HepG2 (cell line): ENCODE results near the gene GOLGA7B. TPM values are rescaled to one million over a fixed set of nuclear protein-coding genes. Genes with fewer than 3 reads are reported as not detected.

Source experiments
- CCDC6 ChIP-seq: sonication (generic); formaldehyde crosslinking; IDR thresholded peaks from 2 replicates; pipeline ENCODE4 v1.8.1; 2022; ENCODE audit warnings: mild to moderate bottlenecking, missing genetic modification reagents, moderate library complexity
- DNMT3B ChIP-seq: conservative IDR thresholded peaks from 2 replicates; pipeline ENCODE4 v1.6.1; 2016; ENCODE audit warnings: missing biosample characterization, control low read depth
- FOXJ3 ChIP-seq: sonication (generic); formaldehyde crosslinking; IDR thresholded peaks from 2 replicates; pipeline ENCODE4 v1.4.0; 2020; ENCODE audit warnings: missing genetic modification reagents, mild to moderate bottlenecking, borderline replicate concordance
- FOXO1 ChIP-seq: sonication (generic); formaldehyde crosslinking; IDR thresholded peaks from 2 replicates; pipeline ENCODE4 v1.4.0; 2020; ENCODE audit warnings: missing genetic modification reagents
- RARA ChIP-seq: IDR thresholded peaks from 2 replicates; pipeline ENCODE4 v1.6.1; 2016; ENCODE audit warnings: missing genetic modification reagents, missing compliant biosample characterization
- RBAK ChIP-seq: sonication (generic); formaldehyde crosslinking; IDR thresholded peaks from 2 replicates; pipeline ENCODE4 v1.5.1; 2020; ENCODE audit warnings: mild to moderate bottlenecking, missing genetic modification reagents
- SAP130 ChIP-seq: IDR thresholded peaks from 2 replicates; pipeline ENCODE4 v1.6.1; 2016; ENCODE audit warnings: low read depth
- SRF ChIP-seq: IDR thresholded peaks from 2 replicates; pipeline ENCODE4 v1.6.1; 2011; ENCODE audit warnings: mild to moderate bottlenecking, low read depth, low read length, moderate library complexity
- TSC22D2 ChIP-seq: sonication (generic); formaldehyde crosslinking; IDR thresholded peaks from 2 replicates; pipeline ENCODE4 v1.5.1; 2020; ENCODE audit warnings: missing genetic modification reagents, mild to moderate bottlenecking, borderline replicate concordance
- ZNF383 ChIP-seq: sonication (generic); formaldehyde crosslinking; IDR thresholded peaks from 2 replicates; pipeline ENCODE4 v1.4.0; 2020; ENCODE audit warnings: missing genetic modification reagents, mild to moderate bottlenecking, borderline replicate concordance
- ZNF547 ChIP-seq: sonication (generic); formaldehyde crosslinking; IDR thresholded peaks from 2 replicates; pipeline ENCODE4 v1.5.1; 2020; ENCODE audit warnings: mild to moderate bottlenecking, missing genetic modification reagents
- ZNF563 ChIP-seq: sonication (generic); formaldehyde crosslinking; IDR thresholded peaks from 2 replicates; pipeline ENCODE4 v1.8.0; 2022; ENCODE audit warnings: mild to moderate bottlenecking, moderate library complexity, missing genetic modification reagents
- polyA plus RNA-seq, 8 experiments: library from polyadenylated mRNA; depleted of rRNA in 3 of 8; stranded (reverse) in 7 of 8; unstranded in 1 of 8; fragments of >200 nt; fragmentation: Illumina TruSeq in 4 of 8; extraction: Trizol in 4 of 8; gene quantifications; 2 replicates each; pipeline versions ENCODE4 v1.2.1 to v1.2.3, GENCODE V29; 2011 to 2016; ENCODE audit warnings: low read depth in 4 of 8, missing spikeins in 1 of 8, mixed read lengths in 1 of 8; ENCODE audit not compliant: insufficient read depth in 1 of 8
- total RNA-seq, 5 experiments: library from RNA; depleted of rRNA; stranded (reverse); fragments of >200 nt; fragmentation: Illumina TruSeq; extraction: Trizol; gene quantifications; 2 replicates each; pipeline ENCODE4 v1.2.3, GENCODE V29; 2016; ENCODE audit warnings: low read depth in 1 of 5
- TF ChIP-seq, protein P1 (sequence below): sonication (generic); formaldehyde crosslinking; IDR thresholded peaks from 2 replicates; pipeline ENCODE4 v1.4.0; 2020; ENCODE audit warnings: missing genetic modification reagents
- TF ChIP-seq, protein P2 (sequence below): sonication (generic); formaldehyde crosslinking; conservative IDR thresholded peaks from 2 replicates; pipeline ENCODE4 v1.4.0; 2020; ENCODE audit warnings: missing genetic modification reagents
- TF ChIP-seq, protein P3 (sequence below): sonication (generic); formaldehyde crosslinking; IDR thresholded peaks from 2 replicates; pipeline ENCODE4 v1.5.0; 2020; ENCODE audit warnings: mild to moderate bottlenecking, missing genetic modification reagents
- TF ChIP-seq, protein P4 (sequence below): sonication (generic); formaldehyde crosslinking; IDR thresholded peaks from 2 replicates; pipeline ENCODE4 v1.8.0; 2022; ENCODE audit warnings: mild to moderate bottlenecking, missing genetic modification reagents, borderline replicate concordance

The GOLGA7B gene
- total and polyA plus RNA-seq, 2 of the 13 experiments (the other 11 are each of a cell fraction or from before 2014, with no cell fraction given), result not detected

DNA sequence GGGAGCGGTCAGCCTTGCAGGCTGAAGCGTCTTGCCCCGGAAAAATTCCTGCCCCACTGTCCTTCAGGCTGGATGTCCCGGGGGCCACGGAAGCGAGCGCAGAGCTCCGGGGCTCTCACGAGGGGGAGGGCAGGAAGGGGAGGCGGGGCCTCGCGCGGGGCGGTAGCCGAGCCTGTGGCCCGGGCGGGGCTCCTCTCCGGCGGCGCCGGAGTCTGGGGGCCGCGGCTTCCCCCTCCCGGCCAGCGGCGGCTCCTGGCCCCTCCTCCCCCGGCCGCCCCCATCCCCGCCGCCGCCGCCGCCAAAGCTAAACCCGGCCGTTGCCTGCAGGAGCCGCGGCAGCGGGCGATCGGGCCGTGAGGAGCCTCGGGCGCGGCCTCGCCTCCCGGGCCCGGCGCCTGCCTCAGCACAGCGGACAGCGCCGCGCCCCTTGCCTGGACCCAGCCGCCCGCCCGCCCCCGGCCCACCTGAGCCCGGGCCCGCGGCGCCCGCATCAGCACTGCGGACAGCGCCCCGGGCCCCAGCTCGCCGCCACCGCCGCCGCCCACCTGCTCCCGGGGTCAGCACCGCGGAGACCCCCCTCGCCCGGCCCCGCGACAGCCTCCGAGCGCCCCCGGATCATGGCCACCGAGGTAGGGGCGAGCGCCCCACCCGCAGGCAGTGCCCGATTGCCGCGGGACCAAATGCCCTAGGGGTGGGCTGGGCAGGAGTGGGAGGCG, at the start of gene GOLGA7B (continued):
- TF ChIP-seq, protein P1, sequence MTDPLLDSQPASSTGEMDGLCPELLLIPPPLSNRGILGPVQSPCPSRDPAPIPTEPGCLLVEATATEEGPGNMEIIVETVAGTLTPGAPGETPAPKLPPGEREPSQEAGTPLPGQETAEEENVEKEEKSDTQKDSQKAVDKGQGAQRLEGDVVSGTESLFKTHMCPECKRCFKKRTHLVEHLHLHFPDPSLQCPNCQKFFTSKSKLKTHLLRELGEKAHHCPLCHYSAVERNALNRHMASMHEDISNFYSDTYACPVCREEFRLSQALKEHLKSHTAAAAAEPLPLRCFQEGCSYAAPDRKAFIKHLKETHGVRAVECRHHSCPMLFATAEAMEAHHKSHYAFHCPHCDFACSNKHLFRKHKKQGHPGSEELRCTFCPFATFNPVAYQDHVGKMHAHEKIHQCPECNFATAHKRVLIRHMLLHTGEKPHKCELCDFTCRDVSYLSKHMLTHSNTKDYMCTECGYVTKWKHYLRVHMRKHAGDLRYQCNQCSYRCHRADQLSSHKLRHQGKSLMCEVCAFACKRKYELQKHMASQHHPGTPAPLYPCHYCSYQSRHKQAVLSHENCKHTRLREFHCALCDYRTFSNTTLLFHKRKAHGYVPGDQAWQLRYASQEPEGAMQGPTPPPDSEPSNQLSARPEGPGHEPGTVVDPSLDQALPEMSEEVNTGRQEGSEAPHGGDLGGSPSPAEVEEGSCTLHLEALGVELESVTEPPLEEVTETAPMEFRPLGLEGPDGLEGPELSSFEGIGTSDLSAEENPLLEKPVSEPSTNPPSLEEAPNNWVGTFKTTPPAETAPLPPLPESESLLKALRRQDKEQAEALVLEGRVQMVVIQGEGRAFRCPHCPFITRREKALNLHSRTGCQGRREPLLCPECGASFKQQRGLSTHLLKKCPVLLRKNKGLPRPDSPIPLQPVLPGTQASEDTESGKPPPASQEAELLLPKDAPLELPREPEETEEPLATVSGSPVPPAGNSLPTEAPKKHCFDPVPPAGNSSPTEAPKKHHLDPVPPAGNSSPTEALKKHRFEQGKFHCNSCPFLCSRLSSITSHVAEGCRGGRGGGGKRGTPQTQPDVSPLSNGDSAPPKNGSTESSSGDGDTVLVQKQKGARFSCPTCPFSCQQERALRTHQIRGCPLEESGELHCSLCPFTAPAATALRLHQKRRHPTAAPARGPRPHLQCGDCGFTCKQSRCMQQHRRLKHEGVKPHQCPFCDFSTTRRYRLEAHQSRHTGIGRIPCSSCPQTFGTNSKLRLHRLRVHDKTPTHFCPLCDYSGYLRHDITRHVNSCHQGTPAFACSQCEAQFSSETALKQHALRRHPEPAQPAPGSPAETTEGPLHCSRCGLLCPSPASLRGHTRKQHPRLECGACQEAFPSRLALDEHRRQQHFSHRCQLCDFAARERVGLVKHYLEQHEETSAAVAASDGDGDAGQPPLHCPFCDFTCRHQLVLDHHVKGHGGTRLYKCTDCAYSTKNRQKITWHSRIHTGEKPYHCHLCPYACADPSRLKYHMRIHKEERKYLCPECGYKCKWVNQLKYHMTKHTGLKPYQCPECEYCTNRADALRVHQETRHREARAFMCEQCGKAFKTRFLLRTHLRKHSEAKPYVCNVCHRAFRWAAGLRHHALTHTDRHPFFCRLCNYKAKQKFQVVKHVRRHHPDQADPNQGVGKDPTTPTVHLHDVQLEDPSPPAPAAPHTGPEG (CRISPR knock-in tag), result no peak
- TF ChIP-seq ZNF383 (CRISPR knock-in tag), result no peak
- peak; percentile 71 for TF ChIP-seq SAP130 (CRISPR knock-in tag)
- peak; percentile 45; the same call in 1 of the 2 replicates for TF ChIP-seq CCDC6
- no peak for TF ChIP-seq FOXJ3 (CRISPR knock-in tag)
- TF ChIP-seq, protein P2, sequence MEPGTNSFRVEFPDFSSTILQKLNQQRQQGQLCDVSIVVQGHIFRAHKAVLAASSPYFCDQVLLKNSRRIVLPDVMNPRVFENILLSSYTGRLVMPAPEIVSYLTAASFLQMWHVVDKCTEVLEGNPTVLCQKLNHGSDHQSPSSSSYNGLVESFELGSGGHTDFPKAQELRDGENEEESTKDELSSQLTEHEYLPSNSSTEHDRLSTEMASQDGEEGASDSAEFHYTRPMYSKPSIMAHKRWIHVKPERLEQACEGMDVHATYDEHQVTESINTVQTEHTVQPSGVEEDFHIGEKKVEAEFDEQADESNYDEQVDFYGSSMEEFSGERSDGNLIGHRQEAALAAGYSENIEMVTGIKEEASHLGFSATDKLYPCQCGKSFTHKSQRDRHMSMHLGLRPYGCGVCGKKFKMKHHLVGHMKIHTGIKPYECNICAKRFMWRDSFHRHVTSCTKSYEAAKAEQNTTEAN (CRISPR knock-in tag), result 0 out of 2 replicates have a peak, but pooled peaks have one; percentile 43
- 0 out of 2 replicates have a peak, but pooled peaks have one; percentile 25 for TF ChIP-seq TSC22D2 (CRISPR knock-in tag)
- TF ChIP-seq ZNF547 (CRISPR knock-in tag), result peak; percentile 61; the same call in 1 of the 2 replicates
- TF ChIP-seq DNMT3B (CRISPR knock-in tag), result no peak
- no peak for TF ChIP-seq SRF
- no peak for TF ChIP-seq FOXO1 (CRISPR knock-in tag)
- TF ChIP-seq, protein P3, sequence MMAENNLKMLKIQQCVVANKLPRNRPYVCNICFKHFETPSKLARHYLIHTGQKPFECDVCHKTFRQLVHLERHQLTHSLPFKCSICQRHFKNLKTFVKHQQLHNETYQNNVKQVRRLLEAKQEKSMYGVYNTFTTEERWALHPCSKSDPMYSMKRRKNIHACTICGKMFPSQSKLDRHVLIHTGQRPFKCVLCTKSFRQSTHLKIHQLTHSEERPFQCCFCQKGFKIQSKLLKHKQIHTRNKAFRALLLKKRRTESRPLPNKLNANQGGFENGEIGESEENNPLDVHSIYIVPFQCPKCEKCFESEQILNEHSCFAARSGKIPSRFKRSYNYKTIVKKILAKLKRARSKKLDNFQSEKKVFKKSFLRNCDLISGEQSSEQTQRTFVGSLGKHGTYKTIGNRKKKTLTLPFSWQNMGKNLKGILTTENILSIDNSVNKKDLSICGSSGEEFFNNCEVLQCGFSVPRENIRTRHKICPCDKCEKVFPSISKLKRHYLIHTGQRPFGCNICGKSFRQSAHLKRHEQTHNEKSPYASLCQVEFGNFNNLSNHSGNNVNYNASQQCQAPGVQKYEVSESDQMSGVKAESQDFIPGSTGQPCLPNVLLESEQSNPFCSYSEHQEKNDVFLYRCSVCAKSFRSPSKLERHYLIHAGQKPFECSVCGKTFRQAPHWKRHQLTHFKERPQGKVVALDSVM (CRISPR knock-in tag), result no peak
- no peak for TF ChIP-seq RBAK (CRISPR knock-in tag)
- TF ChIP-seq, protein P4, sequence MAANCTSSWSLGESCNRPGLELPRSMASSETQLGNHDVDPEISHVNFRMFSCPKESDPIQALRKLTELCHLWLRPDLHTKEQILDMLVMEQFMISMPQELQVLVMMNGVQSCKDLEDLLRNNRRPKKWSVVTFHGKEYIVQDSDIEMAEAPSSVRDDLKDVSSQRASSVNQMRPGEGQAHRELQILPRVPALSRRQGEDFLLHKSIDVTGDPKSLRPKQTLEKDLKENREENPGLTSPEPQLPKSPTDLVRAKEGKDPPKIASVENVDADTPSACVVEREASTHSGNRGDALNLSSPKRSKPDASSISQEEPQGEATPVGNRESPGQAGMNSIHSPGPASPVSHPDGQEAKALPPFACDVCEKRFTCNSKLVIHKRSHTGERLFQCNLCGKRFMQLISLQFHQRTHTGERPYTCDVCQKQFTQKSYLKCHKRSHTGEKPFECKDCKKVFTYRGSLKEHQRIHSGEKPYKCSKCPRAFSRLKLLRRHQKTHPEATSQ (CRISPR knock-in tag), result no peak
- peak; percentile 66 for TF ChIP-seq ZNF563 (CRISPR knock-in tag)
- peak; percentile 22; the same call in 1 of the 2 replicates for TF ChIP-seq RARA (CRISPR knock-in tag)
